ENCODE data around the gene GDF11. TPM values are rescaled to one million over a fixed set of nuclear protein-coding genes. Genes with fewer than 3 reads are reported as not detected.
A peak's percentile ranks its signal among the peaks of the same experiment; 100 is the strongest.

GDF11 gene
- total and polyA plus RNA-seq, 2 of the 4 experiments (the other 2 are of a cell fraction) = 2.7 to 12.9 TPM

DNA sequence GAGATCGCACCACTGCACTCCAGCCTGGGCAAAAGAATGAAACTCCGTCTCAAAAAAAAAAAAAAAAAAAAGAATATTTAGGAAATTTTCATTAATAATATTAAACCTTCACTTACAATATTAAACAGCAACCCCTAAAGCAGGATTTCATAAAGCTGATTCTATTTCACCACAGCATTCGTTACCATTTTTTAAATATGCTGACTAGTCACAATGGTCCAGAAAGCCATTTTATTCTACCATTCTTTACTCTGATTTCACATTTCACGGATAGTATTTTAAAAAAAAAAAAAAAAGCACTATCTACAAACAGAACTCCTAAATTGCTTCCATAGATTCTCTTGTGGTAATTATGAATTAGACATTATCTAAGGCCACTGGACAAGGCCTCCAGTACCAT, 47.0 kb downstream of the GDF11 start:
- ChIA-PET POLR2A (ENCODE audit: unreplicated experiment) (interaction anchor here (0.6 kb wide), 1 partner anchor 137 kb away, joined by 6 read pairs; no protein-coding TSS in a partner anchor), CTCF (no interaction called here)
- dilution Hi-C loops (cut with HindIII; ENCODE audit: low sequenced_read_pairs, unreplicated experiment) = no loop called here
- no peaks in the 10 kb centered on the region for H3K9me3 ChIP-seq (ENCODE audit: control insufficient read depth, insufficient read depth, low read length)
- H3K14ac ChIP-seq (replicated peaks; ENCODE audit: low read depth, low read length) = no peak overlapping the region
- no peak overlapping the region for H3K9ac ChIP-seq (ENCODE audit: low read depth, low read length)
- intact Hi-C loops (cut with micrococcal nuclease) = no loop called here
- H2AFZ ChIP-seq (replicated peaks; ENCODE audit: low read length, poor library complexity) = no peak overlapping the region
- no peak overlapping the region for H3K4ac ChIP-seq (ENCODE audit: low read depth, low read length)
- H3K36me3 ChIP-seq (ENCODE audit: control insufficient read depth, insufficient read depth, low read length) = peaks cover 44% of the 10 kb centered on the region
- no peak overlapping the region for H3K18ac ChIP-seq (ENCODE audit: low read depth, low read length)
- H2BK120ac ChIP-seq (ENCODE audit: low read depth, low read length) = no peak overlapping the region
- no peak overlapping the region for H3K4me3 ChIP-seq (ENCODE audit: insufficient read depth, low read depth, low read length)
- in situ Hi-C loops (cut with MboI; ENCODE audit: low sequenced_read_pairs) = no loop called here
- DNase-seq (no peak), ATAC-seq (ENCODE audit: low read depth) (no peak)
- H3K79me1 ChIP-seq (ENCODE audit: low read depth in 1 of 2, low read length in 2 of 2) = peaks cover 14 to 23% of the 10 kb centered on the region in 2 experiments; a peak in 3 of 4 replicates
- H4K91ac ChIP-seq (ENCODE audit: insufficient read depth, low read depth, low read length) = no peak overlapping the region
- no peak overlapping the region for H3K4me2 ChIP-seq (ENCODE audit: low read depth, low read length)
- H3K9me1 ChIP-seq (ENCODE audit: insufficient read depth, low read length) = no peaks in the 10 kb centered on the region
- H2BK15ac ChIP-seq (ENCODE audit: low read depth, low read length) = no peak overlapping the region
- H4K20me1 ChIP-seq (ENCODE audit: insufficient read depth, low read length) = no peaks in the 10 kb centered on the region
- H2BK20ac ChIP-seq (ENCODE audit: low read depth, low read length) = no peak overlapping the region
- no peaks in the 10 kb centered on the region for H3K4me1 ChIP-seq (ENCODE audit: control insufficient read depth, insufficient read depth, low read length)
- 100% methylated on average over 1 of the region's 4 CpGs; no CpG with 5 or more reads in 1 of the 2 experiments for WGBS, 2 experiments (ENCODE audit: extremely low coverage in 2 of 2, insufficient read length in 1 of 2)
- BruUV-seq (replicated peaks) = no TSS peak
- H2AK5ac ChIP-seq (ENCODE audit: low read depth, low read length) = no peak overlapping the region
- H3K56ac ChIP-seq (ENCODE audit: extremely low read depth, insufficient read depth, low read length) = no peak overlapping the region
- H2AK9ac ChIP-seq (replicated peaks; ENCODE audit: low read depth, low read length, poor library complexity) = no peak overlapping the region
- no peak for TF ChIP-seq CTCF (conservative IDR thresholded peaks at IDR 0.05; ENCODE audit: low read depth, low read length)
- peak; percentile 92 for TF ChIP-seq MAFK (IDR thresholded peaks at IDR 0.05; ENCODE audit: low read depth, low read length)
- H4K5ac ChIP-seq (ENCODE audit: low read depth, low read length) = no peak overlapping the region
- no peak overlapping the region for H2BK5ac ChIP-seq (ENCODE audit: low read depth, low read length, poor library complexity, severe bottlenecking)
- no peaks in the 10 kb centered on the region for H3K27me3 ChIP-seq (ENCODE audit: control insufficient read depth, insufficient read depth, low read length)
- no peak overlapping the region for H3K27ac ChIP-seq (ENCODE audit: insufficient read depth, low read length)
- no peak overlapping the region for H3K23ac ChIP-seq (ENCODE audit: low read depth, low read length)
- H4K8ac ChIP-seq (ENCODE audit: low read depth in 2 of 2, low read length in 2 of 2) = no peak overlapping the region

Data from IMR-90 (cell line).